ENCODE data around the gene DCDC1.

DCDC1 gene

GRCh38 chr11:30987819-30988218, 381.7 kb downstream of the DCDC1 start:
- H2BK12ac ChIP-seq (ENCODE audit: low read length) = no peak overlapping the region
- no peak for DNase-seq
- no peak overlapping the region for H3K9ac ChIP-seq (ENCODE audit: low read length)
- peaks cover 8% of the 10 kb centered on the region for H3K79me1 ChIP-seq (ENCODE audit: low read length)
- no peak overlapping the region for H2BK120ac ChIP-seq (ENCODE audit: insufficient read depth, low read length, poor library complexity)
- no peak overlapping the region for H4K8ac ChIP-seq (ENCODE audit: low read depth, low read length)
- no peak overlapping the region for H3K27ac ChIP-seq (ENCODE audit: low read depth, low read length)
- no peak overlapping the region for H3K14ac ChIP-seq (ENCODE audit: low read length)
- H3K4ac ChIP-seq (ENCODE audit: low read depth, low read length) = no peak overlapping the region
- H3K4me1 ChIP-seq (ENCODE audit: control insufficient read depth in 1 of 2, insufficient read depth in 2 of 2, low read length in 2 of 2) = peaks cover 3 to 7% of the 10 kb centered on the region in 2 experiments
- no peak overlapping the region for H4K12ac ChIP-seq (ENCODE audit: low read depth, low read length)
- H3K18ac ChIP-seq (ENCODE audit: low read length) = no peak overlapping the region
- no peak overlapping the region for H3K4me3 ChIP-seq (ENCODE audit: low read depth, low read length)
- H3K23ac ChIP-seq (ENCODE audit: low read length) = no peak overlapping the region
- no peak overlapping the region for H2AFZ ChIP-seq (ENCODE audit: insufficient read depth, low read length, poor library complexity)
- H3K27me3 ChIP-seq (ENCODE audit: insufficient read depth, low read length) = no peaks in the 10 kb centered on the region
- no peak overlapping the region for H2AK5ac ChIP-seq (ENCODE audit: low read length)
- H3K36me3 ChIP-seq (ENCODE audit: control insufficient read depth in 1 of 2, insufficient read depth in 2 of 2, low read length in 2 of 2) = no peaks in the 10 kb centered on the region
- H2BK5ac ChIP-seq (ENCODE audit: low read depth, low read length, poor library complexity) = no peak overlapping the region
- H3K4me2 ChIP-seq (ENCODE audit: low read length) = no peak overlapping the region
- H3K9me3 ChIP-seq (ENCODE audit: insufficient read depth, low read depth, low read length) = no peaks in the 10 kb centered on the region
- H4K91ac ChIP-seq (ENCODE audit: low read depth, low read length) = no peak overlapping the region
- no peaks in the 10 kb centered on the region for H3K79me2 ChIP-seq (ENCODE audit: control insufficient read depth, insufficient read depth, low read length, poor library complexity)

GRCh38 chr11:30985536-30985935, 384.0 kb downstream of the DCDC1 start:
- Histone ChIP-seq H2BK12ac (ENCODE audit: low read length) (no peak overlapping the region), H3K27ac (ENCODE audit: low read depth, low read length) (no peak overlapping the region), H4K8ac (ENCODE audit: low read depth, low read length) (no peak overlapping the region), H3K23ac (ENCODE audit: low read length) (no peak overlapping the region), H3K14ac (ENCODE audit: low read length) (no peak overlapping the region), H4K91ac (ENCODE audit: low read depth, low read length) (no peak overlapping the region), H3K4me1 (ENCODE audit: control insufficient read depth in 1 of 2, insufficient read depth in 2 of 2, low read length in 2 of 2) (peaks cover 3 to 7% of the 10 kb centered on the region in 2 experiments), H3K79me2 (ENCODE audit: control insufficient read depth, insufficient read depth, low read length, poor library complexity) (no peaks in the 10 kb centered on the region), H3K9me3 (ENCODE audit: insufficient read depth, low read depth, low read length) (no peaks in the 10 kb centered on the region), H3K4me2 (ENCODE audit: low read length) (no peak overlapping the region), H3K27me3 (ENCODE audit: insufficient read depth, low read length) (no peaks in the 10 kb centered on the region), H2AK5ac (ENCODE audit: low read length) (no peak overlapping the region), H4K12ac (ENCODE audit: low read depth, low read length) (no peak overlapping the region), H3K4ac (ENCODE audit: low read depth, low read length) (no peak overlapping the region), H3K4me3 (ENCODE audit: low read depth, low read length) (no peak overlapping the region), H3K36me3 (ENCODE audit: control insufficient read depth in 1 of 2, insufficient read depth in 2 of 2, low read length in 2 of 2) (no peaks in the 10 kb centered on the region), H2BK5ac (ENCODE audit: low read depth, low read length, poor library complexity) (no peak overlapping the region), H2AFZ (ENCODE audit: insufficient read depth, low read length, poor library complexity) (no peak overlapping the region), H3K79me1 (ENCODE audit: low read length) (peaks cover 8% of the 10 kb centered on the region), H3K18ac (ENCODE audit: low read length) (no peak overlapping the region), H2BK120ac (ENCODE audit: insufficient read depth, low read length, poor library complexity) (no peak overlapping the region), H3K9ac (ENCODE audit: low read length) (no peak overlapping the region)
- no peak for DNase-seq

- no peak overlapping the region for H3K14ac ChIP-seq (ENCODE audit: low read length)
- WGBS (ENCODE audit: extremely low coverage, insufficient coverage, insufficient read length) = no CpG with 5 or more reads among the region's 3 CpGs
- H3K4me1 ChIP-seq (ENCODE audit: control insufficient read depth in 1 of 2, insufficient read depth in 2 of 2, low read length in 2 of 2) = peaks cover 3 to 7% of the 10 kb centered on the region in 2 experiments
- H3K4me3 ChIP-seq (ENCODE audit: low read depth, low read length) = no peak overlapping the region
- no peaks in the 10 kb centered on the region for H3K9me3 ChIP-seq (ENCODE audit: insufficient read depth, low read depth, low read length)
- peaks cover 8% of the 10 kb centered on the region for H3K79me1 ChIP-seq (ENCODE audit: low read length)
- no peak overlapping the region for H3K23ac ChIP-seq (ENCODE audit: low read length)
- no peak overlapping the region for H2AK5ac ChIP-seq (ENCODE audit: low read length)
- no peak overlapping the region for H3K9ac ChIP-seq (ENCODE audit: low read length)
- no peaks in the 10 kb centered on the region for H3K36me3 ChIP-seq (ENCODE audit: control insufficient read depth in 1 of 2, insufficient read depth in 2 of 2, low read length in 2 of 2)
- peak overlapping the region; percentile 63 for H2BK120ac ChIP-seq (ENCODE audit: insufficient read depth, low read length, poor library complexity)
- H3K79me2 ChIP-seq (ENCODE audit: control insufficient read depth, insufficient read depth, low read length, poor library complexity) = no peaks in the 10 kb centered on the region
- H4K91ac ChIP-seq (ENCODE audit: low read depth, low read length) = peak overlapping the region; percentile 54
- no peak overlapping the region for H4K12ac ChIP-seq (ENCODE audit: low read depth, low read length)
- no peaks in the 10 kb centered on the region for H3K27me3 ChIP-seq (ENCODE audit: insufficient read depth, low read length)
- H3K18ac ChIP-seq (ENCODE audit: low read length) = no peak overlapping the region
- peak in 1 of 2 donors; percentile 20 for DNase-seq
- H3K4me2 ChIP-seq (ENCODE audit: low read length) = peak overlapping the region; percentile 4
- H3K27ac ChIP-seq (ENCODE audit: low read depth, low read length) = peak overlapping the region; percentile 94
- no peak overlapping the region for H2BK12ac ChIP-seq (ENCODE audit: low read length)
- no peak overlapping the region for H3K4ac ChIP-seq (ENCODE audit: low read depth, low read length)
- peak overlapping the region; percentile 75 for H2BK5ac ChIP-seq (ENCODE audit: low read depth, low read length, poor library complexity)
- no peak overlapping the region for H4K8ac ChIP-seq (ENCODE audit: low read depth, low read length)
- H2AFZ ChIP-seq (ENCODE audit: insufficient read depth, low read length, poor library complexity) = no peak overlapping the region
Measured at GRCh38 chr11:30984827-30985226, 384.7 kb downstream of the DCDC1 start.

GRCh38 chr11:30984442-30984816, 385.1 kb downstream of the DCDC1 start:
- no peak overlapping the region for H2BK12ac ChIP-seq (ENCODE audit: low read length)
- H4K91ac ChIP-seq (ENCODE audit: low read depth, low read length) = peak overlapping the region; percentile 54
- H3K79me1 ChIP-seq (ENCODE audit: low read length) = peaks cover 8% of the 10 kb centered on the region
- H2AK5ac ChIP-seq (ENCODE audit: low read length) = no peak overlapping the region
- H3K4ac ChIP-seq (ENCODE audit: low read depth, low read length) = no peak overlapping the region
- H2AFZ ChIP-seq (ENCODE audit: insufficient read depth, low read length, poor library complexity) = no peak overlapping the region
- no peak overlapping the region for H3K4me3 ChIP-seq (ENCODE audit: low read depth, low read length)
- H4K8ac ChIP-seq (ENCODE audit: low read depth, low read length) = no peak overlapping the region
- H2BK5ac ChIP-seq (ENCODE audit: low read depth, low read length, poor library complexity) = peak overlapping the region; percentile 75
- H3K36me3 ChIP-seq (ENCODE audit: control insufficient read depth in 1 of 2, insufficient read depth in 2 of 2, low read length in 2 of 2) = no peaks in the 10 kb centered on the region
- H3K4me1 ChIP-seq (ENCODE audit: control insufficient read depth in 1 of 2, insufficient read depth in 2 of 2, low read length in 2 of 2) = peaks cover 3 to 7% of the 10 kb centered on the region in 2 experiments
- peak; percentile 54 to 77 for DNase-seq
- H3K27ac ChIP-seq (ENCODE audit: low read depth, low read length) = peak overlapping the region; percentile 94
- no peak overlapping the region for H4K12ac ChIP-seq (ENCODE audit: low read depth, low read length)
- H3K4me2 ChIP-seq (ENCODE audit: low read length) = peak overlapping the region; percentile 4
- H3K27me3 ChIP-seq (ENCODE audit: insufficient read depth, low read length) = no peaks in the 10 kb centered on the region
- H3K23ac ChIP-seq (ENCODE audit: low read length) = no peak overlapping the region
- no peaks in the 10 kb centered on the region for H3K9me3 ChIP-seq (ENCODE audit: insufficient read depth, low read depth, low read length)
- H3K18ac ChIP-seq (ENCODE audit: low read length) = no peak overlapping the region
- H3K79me2 ChIP-seq (ENCODE audit: control insufficient read depth, insufficient read depth, low read length, poor library complexity) = no peaks in the 10 kb centered on the region
- H2BK120ac ChIP-seq (ENCODE audit: insufficient read depth, low read length, poor library complexity) = no peak overlapping the region
- no CpG with 5 or more reads among the region's 4 CpGs for WGBS (ENCODE audit: extremely low coverage, insufficient coverage, insufficient read length)
- H3K9ac ChIP-seq (ENCODE audit: low read length) = no peak overlapping the region
- H3K14ac ChIP-seq (ENCODE audit: low read length) = no peak overlapping the region

Measured in trophoblast cell (in vitro differentiated cells and primary cell).